SK-N-MC (cell line): ENCODE results near the gene GUCY1A1.

Source experiments
- DNase-seq: peaks from one replicate; pipeline ENCODE4 v3.0.0-alpha.2; 2011; ENCODE audit warnings: low read depth, low spot score
- H3K27ac ChIP-seq: fragments of 200-600 bp; sonication (generic); 2 replicates; pipeline ENCODE4 v1.5.1; 2016; ENCODE audit warnings: mixed run types
- H3K36me3 ChIP-seq: fragments of 200-600 bp; sonication (generic); 2 replicates; pipeline ENCODE4 v1.6.1; 2017; ENCODE audit warnings: antibody characterized with exemption, low read length, mixed read lengths; ENCODE audit not compliant: insufficient read depth
- H3K4me3 ChIP-seq: fragments of 200-600 bp; sonication (generic); 2 replicates; pipeline ENCODE4 v1.5.1; 2016
- H3K9ac ChIP-seq: fragments of 200-600 bp; sonication (generic); 2 replicates; pipeline ENCODE4 v1.8.0; 2017; ENCODE audit warnings: mixed run types, mixed read lengths; ENCODE audit not compliant: insufficient read length
- H3K9me3 ChIP-seq: fragments of 200-600 bp; sonication (generic); 2 replicates; pipeline ENCODE4 v1.6.1; 2017; ENCODE audit warnings: low read depth, mild to moderate bottlenecking, antibody characterized with exemption, low read length, moderate library complexity, mixed read lengths
- EZH2 ChIP-seq: fragments of 200-600 bp; sonication (generic); IDR thresholded peaks from one replicate; pipeline ENCODE4 v1.6.1; 2017; ENCODE audit warnings: antibody characterized with exemption
- FOXP2 ChIP-seq: optimal IDR thresholded peaks from 2 replicates; pipeline ENCODE3; 2011; ENCODE audit warnings: mild to moderate bottlenecking, moderate library complexity; ENCODE audit not compliant: insufficient read depth; ENCODE audit errors: extremely low read length, control extremely low read depth
- POLR2AphosphoS5 ChIP-seq: IDR thresholded peaks from 2 replicates; pipeline ENCODE4 v1.6.1; 2012; ENCODE audit warnings: mild to moderate bottlenecking, low read depth, low read length, borderline replicate concordance

Gene GUCY1A1

GRCh38 chr4:155748039-155748438, 81.4 kb downstream of the GUCY1A1 start:
- H3K4me3 ChIP-seq, result no peak overlapping the region
- TF ChIP-seq POLR2AphosphoS5 (no peak), EZH2 (no peak), FOXP2 (no peak)
- no peaks in the 10 kb centered on the region for H3K36me3 ChIP-seq
- H3K9me3 ChIP-seq, result no peaks in the 10 kb centered on the region
- H3K9ac ChIP-seq, result no peak overlapping the region
- DNase-seq, result no peak
- no peak overlapping the region for H3K27ac ChIP-seq

GRCh38 chr4:155749041-155749440, 82.4 kb downstream of the GUCY1A1 start:
- Histone ChIP-seq H3K36me3 (no peaks in the 10 kb centered on the region), H3K9me3 (no peaks in the 10 kb centered on the region), H3K9ac (no peak overlapping the region), H3K4me3 (no peak overlapping the region), H3K27ac (no peak overlapping the region)
- DNase-seq, result no peak
- TF ChIP-seq EZH2, result no peak
- no peak for TF ChIP-seq POLR2AphosphoS5
- no peak for TF ChIP-seq FOXP2

DNA sequence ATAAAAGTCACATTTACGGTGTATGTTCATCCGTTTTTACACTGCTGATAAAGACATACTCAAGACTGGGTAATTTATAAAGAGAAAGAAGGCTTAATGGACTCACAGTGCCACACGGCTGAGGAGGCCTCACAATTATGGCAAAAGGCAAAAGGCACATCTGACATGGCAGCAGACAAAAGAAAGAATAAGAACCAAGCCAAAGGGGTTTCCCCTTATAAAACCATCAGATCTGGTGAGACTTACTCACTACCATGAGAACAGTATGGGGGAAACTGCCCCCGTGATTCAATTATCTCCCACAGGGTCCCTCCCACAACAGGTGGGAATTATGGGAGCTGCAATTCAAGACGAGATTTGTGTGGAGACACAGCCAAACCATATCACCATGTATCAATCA, 84.9 kb downstream of the GUCY1A1 start:
- no peak for DNase-seq
- H3K9me3 ChIP-seq, result no peaks in the 10 kb centered on the region
- H3K36me3 ChIP-seq, result no peaks in the 10 kb centered on the region
- H3K27ac ChIP-seq, result no peak overlapping the region
- H3K4me3 ChIP-seq, result no peak overlapping the region
- H3K9ac ChIP-seq, result no peak overlapping the region
- TF ChIP-seq FOXP2 (no peak), EZH2 (no peak), POLR2AphosphoS5 (no peak)

- no peak overlapping the region for H3K4me3 ChIP-seq
- H3K27ac ChIP-seq, result no peak overlapping the region
- TF ChIP-seq FOXP2, result no peak
- H3K9ac ChIP-seq, result no peak overlapping the region
- no peaks in the 10 kb centered on the region for H3K9me3 ChIP-seq
- DNase-seq, result no peak
- H3K36me3 ChIP-seq, result no peaks in the 10 kb centered on the region
Measured at GRCh38 chr4:155757745-155758265, 91.2 kb downstream of the GUCY1A1 start.

GRCh38 chr4:155758481-155759371, 92.1 kb downstream of the GUCY1A1 start, which contains the start of gene GUCY1B1:
TSS of gene GUCY1B1 (plus strand) at chr4:155759021. CDS start at chr4:155759141, 120 bp downstream.
- H3K4me3 ChIP-seq, result peak within 1 kb of the TSS; percentile 72
- H3K36me3 ChIP-seq, result no peaks in the 10 kb centered on the region
- no peaks in the 10 kb centered on the region for H3K9me3 ChIP-seq
- no peak within 1 kb of the TSS for H3K27ac ChIP-seq
- DNase-seq, result no peak
- TF ChIP-seq FOXP2 (no peak), POLR2AphosphoS5 (no peak), EZH2 (no peak)
- H3K9ac ChIP-seq, result no peak within 1 kb of the TSS

GRCh38 chr4:155759372-155760252, 93.0 kb downstream of the GUCY1A1 start:
- Histone ChIP-seq H3K9me3 (no peaks in the 10 kb centered on the region), H3K4me3 (peak overlapping the region; percentile 72), H3K27ac (no peak overlapping the region), H3K36me3 (no peaks in the 10 kb centered on the region), H3K9ac (no peak overlapping the region)
- DNase-seq, result no peak
- TF ChIP-seq EZH2 (no peak), POLR2AphosphoS5 (no peak), FOXP2 (no peak)

GRCh38 chr4:155761047-155761446, 94.4 kb downstream of the GUCY1A1 start:
- no peak overlapping the region for H3K4me3 ChIP-seq
- H3K27ac ChIP-seq, result no peak overlapping the region
- no peak for TF ChIP-seq POLR2AphosphoS5
- no peak for TF ChIP-seq EZH2
- no peak for TF ChIP-seq FOXP2
- no peaks in the 10 kb centered on the region for H3K36me3 ChIP-seq
- no peak for DNase-seq
- H3K9me3 ChIP-seq, result no peaks in the 10 kb centered on the region
- no peak overlapping the region for H3K9ac ChIP-seq

GRCh38 chr4:155761916-155762315, 95.3 kb downstream of the GUCY1A1 start:
- no peak for TF ChIP-seq FOXP2
- TF ChIP-seq POLR2AphosphoS5, result no peak
- TF ChIP-seq EZH2, result no peak
- DNase-seq, result no peak
- no peak overlapping the region for H3K4me3 ChIP-seq
- H3K27ac ChIP-seq, result no peak overlapping the region
- no peaks in the 10 kb centered on the region for H3K36me3 ChIP-seq
- H3K9me3 ChIP-seq, result no peaks in the 10 kb centered on the region
- H3K9ac ChIP-seq, result no peak overlapping the region

DNA sequence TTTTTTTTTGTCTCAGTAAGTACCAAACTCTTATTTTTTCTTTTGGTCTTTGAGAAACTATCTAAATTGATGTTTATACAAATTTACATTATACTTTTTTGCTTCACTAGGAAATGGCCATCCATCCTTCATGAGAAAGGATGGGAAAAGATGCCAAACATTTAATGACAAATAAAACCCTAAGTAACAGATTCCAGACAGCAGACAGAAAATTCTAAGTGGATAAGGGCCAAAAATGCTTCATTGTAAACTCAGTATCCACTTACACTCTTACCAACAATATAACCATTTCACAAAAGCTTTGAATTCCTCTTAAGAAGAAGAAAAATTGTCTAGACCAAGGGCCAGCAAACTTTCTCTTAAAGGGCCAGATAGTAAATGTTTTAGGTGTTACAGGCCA, 95.7 kb downstream of the GUCY1A1 start:
- no peak overlapping the region for H3K27ac ChIP-seq
- TF ChIP-seq FOXP2 (no peak), POLR2AphosphoS5 (no peak), EZH2 (no peak)
- no peak overlapping the region for H3K4me3 ChIP-seq
- no peaks in the 10 kb centered on the region for H3K36me3 ChIP-seq
- DNase-seq, result no peak
- no peak overlapping the region for H3K9ac ChIP-seq
- no peaks in the 10 kb centered on the region for H3K9me3 ChIP-seq
